Kidney (tissue), 22 donors: ENCODE data around the gene NXPH3. TPM values are rescaled to one million over a fixed set of nuclear protein-coding genes. Genes with fewer than 3 reads are reported as not detected.
A peak's percentile ranks its signal among the peaks of the same experiment; 100 is the strongest.

Experiments
- DNase-seq, 5 donors: peaks; one replicate each; pipeline ENCODE4 v3.0.0-alpha.2; 2013 to 2020
- FAIRE-seq: peaks from 2 replicates; lab custom pipeline; 2012; peaks lifted over from hg19 to GRCh38; lab: Jason Lieb, UNC
- H3K27ac ChIP-seq, 2 donors: one replicate each; pipeline ENCODE4 v1.7.0; 2013; ENCODE audit warnings: low read depth in 2 of 2, low read length in 2 of 2, inconsistent platforms in 1 of 2
- H3K27me3 ChIP-seq: one replicate; pipeline ENCODE4 v1.7.1; 2013; ENCODE audit warnings: low read length, inconsistent platforms; ENCODE audit not compliant: control insufficient read depth, insufficient read depth
- H3K36me3 ChIP-seq, 3 donors: one replicate each; pipeline versions ENCODE4 v1.7.0 to v1.7.1; 2013; ENCODE audit warnings: low read length in 3 of 3, control low read depth in 1 of 3, inconsistent platforms in 1 of 3; ENCODE audit not compliant: insufficient read depth in 3 of 3, control insufficient read depth in 2 of 3
- H3K4me1 ChIP-seq, 3 donors: one replicate each; pipeline versions ENCODE4 v1.7.0 to v1.7.1; 2013; ENCODE audit warnings: low read length in 3 of 3, inconsistent platforms in 1 of 3, low read depth in 1 of 3; ENCODE audit not compliant: control insufficient read depth in 2 of 3, insufficient read depth in 2 of 3
- H3K4me3 ChIP-seq, 3 donors: one replicate each; pipeline versions ENCODE4 v1.7.0 to v1.8.1; 2013; ENCODE audit warnings: low read length in 3 of 3, control low read depth in 1 of 3, inconsistent platforms in 1 of 3
- H3K9ac ChIP-seq, 3 donors: one replicate each; pipeline versions ENCODE4 v1.7.0 to v1.7.1; 2013; ENCODE audit warnings: low read length in 3 of 3, control low read depth in 1 of 3, inconsistent platforms in 1 of 3
- H3K9me3 ChIP-seq, 3 donors: one replicate each; pipeline versions ENCODE4 v1.7.0 to v1.7.1; 2013; ENCODE audit warnings: low read length in 3 of 3, control low read depth in 1 of 3, inconsistent platforms in 1 of 3; ENCODE audit not compliant: control insufficient read depth in 2 of 3, insufficient read depth in 1 of 3
- intact Hi-C: fragments of 100-400 bp; cut with DNase I; formaldehyde crosslinking; loops from one replicate; pipeline ENCODE4 v1.11.1; 2022
- long read RNA-seq, 10 donors: library from polyadenylated mRNA in 1 of 10; unstranded in 1 of 10; transcript quantifications; one replicate each; pipeline ENCODE4 v2.0.0 and lab custom pipeline, GENCODE V29; 2021 to 2026
- polyA plus RNA-seq: library from polyadenylated mRNA; stranded (reverse); fragments of 350-450 nt; fragmentation: Illumina TruSeq; extraction: RNeasy Lipid Tissue Mini Kit (QIAGEN cat#74804); gene quantifications from one replicate; pipeline ENCODE4 v1.2.3, GENCODE V29; 2014; ENCODE audit warnings: low read depth, low replicate concordance; ENCODE audit not compliant: insufficient read depth
- total RNA-seq: library from RNA; stranded (reverse); fragmentation: NEBNext Ultra II Directional; extraction: Animal tissue kit (Norgen Biotek cat#: 25700); gene quantifications from one replicate; pipeline ENCODE4 v1.2.1, GENCODE V29; 2021
- TF ChIP-seq, protein P1 (sequence below): IDR thresholded peaks from 3 replicates; pipeline ENCODE4 v1.5.1; 2012; ENCODE audit warnings: mild to moderate bottlenecking, moderate library complexity, borderline replicate concordance; ENCODE audit not compliant: insufficient read depth; ENCODE audit errors: extremely low read depth
- donor health status: control.
- donor health status: control.
- donor health status: control.
- donor health status: control.
- donor health status: control.
- donor health status: DM: yes; HTN: yes; CAD: no.
- donor health status: Normal renal cell carcinoma (clear cell type).

NXPH3 gene
- 0.98 TPM for total RNA-seq
- 1.2 TPM for polyA plus RNA-seq
- long read RNA-seq, donor 1: 0 reads
- long read RNA-seq, donor 2, partial matches to known transcripts: 26 of 43 reads
- long read RNA-seq, donor 2, other reads (novel, unspliced or antisense): 16 of 43 reads
- long read RNA-seq, donor 3, full-length matches to known transcripts: 2 of 2 reads
- long read RNA-seq, donor 3, partial matches to known transcripts: 0 of 2 reads
- long read RNA-seq, donor 3, other reads (novel, unspliced or antisense): 0 of 2 reads
- long read RNA-seq, donor 4, full-length matches to known transcripts: 2 of 2 reads
- long read RNA-seq, donor 4, partial matches to known transcripts: 0 of 2 reads
- long read RNA-seq, donor 4, other reads (novel, unspliced or antisense): 0 of 2 reads
- long read RNA-seq, donor 5: 0 reads
- long read RNA-seq, donor 6, partial matches to known transcripts: 0 of 1 reads
- long read RNA-seq, donor 6, other reads (novel, unspliced or antisense): 0 of 1 reads
- long read RNA-seq, donor 7: 0 reads
- long read RNA-seq, donor 8, full-length matches to known transcripts: 2 of 2 reads
- long read RNA-seq, donor 8, partial matches to known transcripts: 0 of 2 reads
- long read RNA-seq, donor 8, other reads (novel, unspliced or antisense): 0 of 2 reads
- long read RNA-seq, donor 9: 0 reads
- long read RNA-seq, donor 10, full-length matches to known transcripts: 1 of 1 reads
- long read RNA-seq, donor 10, partial matches to known transcripts: 0 of 1 reads
- long read RNA-seq, donor 10, other reads (novel, unspliced or antisense): 0 of 1 reads

DNA sequence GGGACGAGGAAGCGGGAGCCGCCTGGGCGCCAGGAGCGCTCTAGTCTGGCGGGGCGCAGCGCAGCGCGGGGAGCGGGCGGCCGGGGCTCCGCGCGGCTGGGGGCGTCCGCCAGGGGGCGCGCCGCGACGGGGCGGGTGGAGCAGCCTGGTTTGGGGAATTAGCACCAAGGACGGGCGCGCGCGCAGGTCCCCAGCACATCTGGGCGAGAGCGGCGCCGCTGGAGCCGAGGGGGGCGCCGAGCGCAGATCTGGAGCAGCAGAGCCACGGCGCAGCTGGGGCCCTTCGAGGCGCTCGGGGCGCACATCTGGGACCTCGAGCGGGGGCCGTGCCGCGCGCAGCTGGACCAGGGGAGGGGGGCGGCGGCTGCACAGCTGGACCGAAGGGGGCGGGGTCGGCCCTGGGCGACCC lies at the start of gene NXPH3:
Gene NXPH3 (plus strand): TSS at position 193 of the 409 bp plus-strand sequence. CDS start 349 bp downstream, outside the sequence.
- Histone ChIP-seq H3K36me3 (no peaks in the 10 kb centered on the region), H3K9me3 (no peaks in the 10 kb centered on the region), H3K4me1 (peaks cover 0 to 8% (median 0%) of the 10 kb centered on the region in 3 donors), H3K4me3 (peak within 1 kb of the TSS; percentile 50 to 61 (median 53)), H3K27me3 (no peaks in the 10 kb centered on the region), H3K27ac (no peak within 1 kb of the TSS), H3K9ac (no peak within 1 kb of the TSS)
- FAIRE-seq (no peak), DNase-seq (peak; percentile 57 to 83 (median 79))
- TF ChIP-seq, protein P1, sequence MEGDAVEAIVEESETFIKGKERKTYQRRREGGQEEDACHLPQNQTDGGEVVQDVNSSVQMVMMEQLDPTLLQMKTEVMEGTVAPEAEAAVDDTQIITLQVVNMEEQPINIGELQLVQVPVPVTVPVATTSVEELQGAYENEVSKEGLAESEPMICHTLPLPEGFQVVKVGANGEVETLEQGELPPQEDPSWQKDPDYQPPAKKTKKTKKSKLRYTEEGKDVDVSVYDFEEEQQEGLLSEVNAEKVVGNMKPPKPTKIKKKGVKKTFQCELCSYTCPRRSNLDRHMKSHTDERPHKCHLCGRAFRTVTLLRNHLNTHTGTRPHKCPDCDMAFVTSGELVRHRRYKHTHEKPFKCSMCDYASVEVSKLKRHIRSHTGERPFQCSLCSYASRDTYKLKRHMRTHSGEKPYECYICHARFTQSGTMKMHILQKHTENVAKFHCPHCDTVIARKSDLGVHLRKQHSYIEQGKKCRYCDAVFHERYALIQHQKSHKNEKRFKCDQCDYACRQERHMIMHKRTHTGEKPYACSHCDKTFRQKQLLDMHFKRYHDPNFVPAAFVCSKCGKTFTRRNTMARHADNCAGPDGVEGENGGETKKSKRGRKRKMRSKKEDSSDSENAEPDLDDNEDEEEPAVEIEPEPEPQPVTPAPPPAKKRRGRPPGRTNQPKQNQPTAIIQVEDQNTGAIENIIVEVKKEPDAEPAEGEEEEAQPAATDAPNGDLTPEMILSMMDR: peak; percentile 20
- intact Hi-C loops: no loop called here

DNA sequence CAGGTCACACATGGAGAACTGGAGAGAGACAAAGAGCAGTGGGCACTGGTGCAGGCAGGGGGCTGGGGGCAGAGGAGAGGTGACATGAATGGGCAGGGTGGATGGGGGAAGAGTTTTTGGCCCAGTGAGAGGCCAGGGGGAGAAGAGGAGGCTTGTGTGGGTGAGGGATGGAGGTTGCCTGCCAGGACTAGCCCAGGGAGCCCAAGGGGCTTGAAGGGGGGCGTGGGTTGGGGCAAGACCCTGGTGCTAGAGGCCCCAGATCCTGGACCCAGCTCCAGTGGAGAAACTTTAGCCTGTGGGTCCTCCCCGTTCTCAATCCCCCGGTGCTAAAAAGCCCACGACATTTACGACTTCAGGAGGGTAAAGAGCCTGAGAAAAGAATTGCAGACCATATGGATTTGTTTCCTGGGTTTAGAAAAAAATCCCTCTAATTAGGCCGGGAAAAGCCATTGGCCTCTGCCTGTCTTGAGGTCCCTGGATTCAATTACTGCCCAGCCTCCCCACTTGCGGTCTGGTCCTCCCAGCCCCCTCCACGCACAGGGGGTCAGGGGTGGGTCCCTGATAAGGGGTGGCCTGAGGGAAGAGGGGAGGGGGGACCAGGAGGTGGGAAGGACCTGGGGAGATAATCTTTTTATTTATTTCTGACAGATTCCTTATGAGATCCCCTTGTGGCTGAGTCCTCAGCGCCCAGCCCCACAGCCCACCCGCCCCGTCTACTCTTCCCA lies 47.6 kb upstream of the NXPH3 start:
- H3K36me3 ChIP-seq: no peaks in the 10 kb centered on the region
- H3K4me1 ChIP-seq: no peaks in the 10 kb centered on the region
- no peaks in the 10 kb centered on the region for H3K9me3 ChIP-seq
- H3K4me3 ChIP-seq: no peak overlapping the region
- no peaks in the 10 kb centered on the region for H3K27me3 ChIP-seq
- DNase-seq (peak in 2 of 5 donors; percentile 41 to 74), FAIRE-seq (no peak)
- TF ChIP-seq, protein P1: no peak
- no peak overlapping the region for H3K27ac ChIP-seq
- intact Hi-C loops: no loop called here
- H3K9ac ChIP-seq: no peak overlapping the region

DNA sequence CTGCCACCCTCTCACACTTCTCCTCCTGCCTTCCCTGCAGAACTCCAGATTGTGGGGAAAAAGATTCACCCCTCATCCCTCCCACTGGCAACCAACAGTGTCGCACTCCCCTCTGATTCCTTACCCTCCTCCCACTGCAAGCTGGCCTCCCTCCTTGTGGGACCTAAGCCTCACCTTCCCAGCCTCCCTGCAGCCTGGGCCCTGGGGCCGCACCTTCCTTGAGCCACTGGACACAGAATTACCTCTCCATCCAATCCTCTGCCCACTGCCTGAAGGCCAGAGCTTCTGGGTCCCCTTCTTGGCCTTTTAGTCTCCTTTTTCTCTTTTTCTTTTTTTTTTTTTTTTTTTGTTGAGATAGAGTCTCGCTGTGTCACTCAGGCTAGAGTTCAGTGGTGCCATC lies 46.7 kb upstream of the NXPH3 start:
- TF ChIP-seq, protein P1: no peak
- no peaks in the 10 kb centered on the region for H3K27me3 ChIP-seq
- intact Hi-C loops: no loop called here
- no peak overlapping the region for H3K4me3 ChIP-seq
- DNase-seq (no peak), FAIRE-seq (no peak)
- no peaks in the 10 kb centered on the region for H3K36me3 ChIP-seq
- no peak overlapping the region for H3K27ac ChIP-seq
- no peaks in the 10 kb centered on the region for H3K9me3 ChIP-seq
- H3K4me1 ChIP-seq: no peaks in the 10 kb centered on the region
- H3K9ac ChIP-seq: no peak overlapping the region
